ENCODE measurements around the gene MAP3K7CL. TPM values are rescaled to one million over a fixed set of nuclear protein-coding genes. Genes with fewer than 3 reads are reported as not detected.
"Not testable (repeated sequence)": the region's sequence is repeated elsewhere in the genome, so short reads cannot be mapped to it uniquely, and the experiment has no call there.

MAP3K7CL gene
- polyA plus RNA-seq, 1 donor (not counting 4 experiments of a cell fraction or from before 2014, with no cell fraction given) = 17.3 TPM

DNA sequence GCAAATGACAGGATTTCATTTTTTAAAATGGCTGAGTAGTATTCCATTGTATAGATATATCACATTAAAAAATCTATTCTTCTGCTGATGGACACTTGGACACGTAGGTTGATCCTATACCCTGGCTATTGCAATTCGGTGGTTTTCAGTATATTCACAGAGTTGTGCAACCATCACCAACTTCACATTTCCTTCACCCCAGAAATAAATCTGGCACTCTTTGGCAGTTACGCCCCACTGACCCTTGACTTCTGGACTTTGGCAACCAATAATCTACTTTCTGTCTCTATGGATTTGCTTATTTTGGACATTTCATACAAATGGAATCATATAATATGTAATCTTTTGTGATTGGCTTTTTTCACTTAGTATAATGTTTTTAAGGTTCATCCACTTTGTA is 35.9 kb downstream of the MAP3K7CL start:
- no peaks in the 10 kb centered on the region for H3K27me3 ChIP-seq (ENCODE audit: control insufficient read depth, extremely low read depth, insufficient read depth, low read length)

DNA sequence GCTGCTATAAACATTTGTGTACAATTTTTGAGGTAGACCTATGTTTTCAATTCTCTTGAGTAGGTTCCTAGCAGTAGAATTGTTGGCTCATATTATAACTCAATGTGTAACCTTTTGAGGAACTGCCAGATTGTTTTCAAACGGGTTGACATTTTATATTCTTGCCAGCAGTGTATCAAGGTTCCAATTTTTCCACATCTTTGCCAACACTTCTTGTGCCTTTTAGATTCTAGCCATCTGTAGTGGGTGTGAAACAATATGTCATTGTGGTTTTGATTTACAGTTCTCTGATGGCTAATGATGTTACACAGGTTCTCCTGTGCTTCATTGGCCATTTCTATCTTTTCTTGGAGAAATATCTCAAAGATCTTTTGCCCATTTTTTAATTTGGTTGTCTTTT is 36.4 kb downstream of the MAP3K7CL start:
- Histone ChIP-seq H3K9me1 (ENCODE audit: control insufficient read depth, extremely low read depth, insufficient read depth, low read length) (no peaks in the 10 kb centered on the region), H3K36me3 (ENCODE audit: control insufficient read depth in 2 of 2, extremely low read depth in 1 of 2, insufficient read depth in 2 of 2, low read length in 2 of 2) (no peaks in the 10 kb centered on the region), H3K9me3 (ENCODE audit: control insufficient read depth, low read depth, low read length) (no peaks in the 10 kb centered on the region), H3K79me2 (ENCODE audit: control insufficient read depth, insufficient read depth, low read length) (no peaks in the 10 kb centered on the region), H3K27ac (ENCODE audit: control insufficient read depth, insufficient read depth, low read length) (no peak overlapping the region), H3K4me3 (ENCODE audit: control insufficient read depth in 2 of 3, extremely low read depth in 1 of 3, insufficient read depth in 2 of 3, low read depth in 1 of 3, low read length in 3 of 3) (no peak overlapping the region), H3K27me3 (ENCODE audit: control insufficient read depth, extremely low read depth, insufficient read depth, low read length) (no peaks in the 10 kb centered on the region), H3K9ac (ENCODE audit: control insufficient read depth, extremely low read depth, insufficient read depth, low read length) (no peak overlapping the region), H3K4me2 (ENCODE audit: control insufficient read depth, extremely low read depth, insufficient read depth, low read depth, low read length) (no peak overlapping the region), H2AFZ (ENCODE audit: control insufficient read depth, low read length) (no peak overlapping the region), H4K20me1 (ENCODE audit: control insufficient read depth, extremely low read depth, insufficient read depth, low read length) (no peaks in the 10 kb centered on the region), H3K4me1 (ENCODE audit: control insufficient read depth, extremely low read depth, insufficient read depth, low read length) (peaks cover 35% of the 10 kb centered on the region)
- DNase-seq (ENCODE audit: low read depth, low spot score) (no peak), FAIRE-seq (peak; percentile 52)
- dilution Hi-C loops (cut with MboI; ENCODE audit: extremely low pct_ligation_motif_present, low sequenced_read_pairs) = no loop called here
- TF ChIP-seq, protein P1, sequence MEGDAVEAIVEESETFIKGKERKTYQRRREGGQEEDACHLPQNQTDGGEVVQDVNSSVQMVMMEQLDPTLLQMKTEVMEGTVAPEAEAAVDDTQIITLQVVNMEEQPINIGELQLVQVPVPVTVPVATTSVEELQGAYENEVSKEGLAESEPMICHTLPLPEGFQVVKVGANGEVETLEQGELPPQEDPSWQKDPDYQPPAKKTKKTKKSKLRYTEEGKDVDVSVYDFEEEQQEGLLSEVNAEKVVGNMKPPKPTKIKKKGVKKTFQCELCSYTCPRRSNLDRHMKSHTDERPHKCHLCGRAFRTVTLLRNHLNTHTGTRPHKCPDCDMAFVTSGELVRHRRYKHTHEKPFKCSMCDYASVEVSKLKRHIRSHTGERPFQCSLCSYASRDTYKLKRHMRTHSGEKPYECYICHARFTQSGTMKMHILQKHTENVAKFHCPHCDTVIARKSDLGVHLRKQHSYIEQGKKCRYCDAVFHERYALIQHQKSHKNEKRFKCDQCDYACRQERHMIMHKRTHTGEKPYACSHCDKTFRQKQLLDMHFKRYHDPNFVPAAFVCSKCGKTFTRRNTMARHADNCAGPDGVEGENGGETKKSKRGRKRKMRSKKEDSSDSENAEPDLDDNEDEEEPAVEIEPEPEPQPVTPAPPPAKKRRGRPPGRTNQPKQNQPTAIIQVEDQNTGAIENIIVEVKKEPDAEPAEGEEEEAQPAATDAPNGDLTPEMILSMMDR (optimal IDR thresholded peaks at IDR 0.05 in 1 of 3, IDR thresholded peaks at IDR 0.05 in 1 of 3, conservative IDR thresholded peaks at IDR 0.05 in 1 of 3; ENCODE audit: extremely low read depth in 1 of 3, insufficient read depth in 2 of 3, low read length in 3 of 3) = no peak

More for the DNA sequence above, 35.9 kb downstream of the MAP3K7CL start:
- no peak overlapping the region for H3K4me3 ChIP-seq (ENCODE audit: control insufficient read depth in 2 of 3, extremely low read depth in 1 of 3, insufficient read depth in 2 of 3, low read depth in 1 of 3, low read length in 3 of 3)
- no peak overlapping the region for H2AFZ ChIP-seq (ENCODE audit: control insufficient read depth, low read length)
- H3K79me2 ChIP-seq (ENCODE audit: control insufficient read depth, insufficient read depth, low read length) = no peaks in the 10 kb centered on the region
- no peaks in the 10 kb centered on the region for H4K20me1 ChIP-seq (ENCODE audit: control insufficient read depth, extremely low read depth, insufficient read depth, low read length)
- no peak for DNase-seq (ENCODE audit: low read depth, low spot score)
- H3K4me1 ChIP-seq (ENCODE audit: control insufficient read depth, extremely low read depth, insufficient read depth, low read length) = peaks cover 35% of the 10 kb centered on the region
- no peak overlapping the region for H3K27ac ChIP-seq (ENCODE audit: control insufficient read depth, insufficient read depth, low read length)
- no peaks in the 10 kb centered on the region for H3K9me1 ChIP-seq (ENCODE audit: control insufficient read depth, extremely low read depth, insufficient read depth, low read length)
- no peaks in the 10 kb centered on the region for H3K36me3 ChIP-seq (ENCODE audit: control insufficient read depth in 2 of 2, extremely low read depth in 1 of 2, insufficient read depth in 2 of 2, low read length in 2 of 2)
- TF ChIP-seq EZH2 (IDR thresholded peaks at IDR 0.05; ENCODE audit: low read length) = no peak
- TF ChIP-seq, protein P1 (optimal IDR thresholded peaks at IDR 0.05 in 1 of 3, IDR thresholded peaks at IDR 0.05 in 1 of 3, conservative IDR thresholded peaks at IDR 0.05 in 1 of 3; ENCODE audit: extremely low read depth in 1 of 3, insufficient read depth in 2 of 3, low read length in 3 of 3) = no peak
- no peak overlapping the region for H3K4me2 ChIP-seq (ENCODE audit: control insufficient read depth, extremely low read depth, insufficient read depth, low read depth, low read length)
- no peak overlapping the region for H3K9ac ChIP-seq (ENCODE audit: control insufficient read depth, extremely low read depth, insufficient read depth, low read length)
- no peaks in the 10 kb centered on the region for H3K9me3 ChIP-seq (ENCODE audit: control insufficient read depth, low read depth, low read length)
- dilution Hi-C loops (cut with MboI; ENCODE audit: extremely low pct_ligation_motif_present, low sequenced_read_pairs) = no loop called here
- FAIRE-seq = no peak

DNA sequence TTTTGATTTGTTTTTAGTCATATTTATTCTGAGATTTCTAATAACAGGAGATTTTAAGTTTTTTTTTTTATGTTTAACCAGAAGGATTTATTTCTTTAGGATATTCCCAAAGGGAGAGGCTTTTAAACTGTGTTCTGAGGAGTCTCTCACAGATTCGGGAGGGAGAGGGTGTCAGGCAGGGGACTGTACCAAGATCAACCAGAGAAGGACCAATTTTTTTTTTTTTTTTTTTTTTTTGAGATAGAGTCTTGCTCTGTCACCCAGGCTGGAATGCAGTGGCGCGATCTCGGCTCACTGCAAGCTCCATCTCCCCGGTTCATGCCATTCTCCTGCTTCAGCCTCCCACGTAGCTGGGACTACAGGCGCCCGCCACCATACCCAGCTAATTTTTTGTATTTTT is 37.0 kb downstream of the MAP3K7CL start:
- DNase-seq (ENCODE audit: low read depth, low spot score); H3K36me3 ChIP-seq (ENCODE audit: control insufficient read depth in 2 of 2, extremely low read depth in 1 of 2, insufficient read depth in 2 of 2, low read length in 2 of 2); H3K4me2 ChIP-seq (ENCODE audit: control insufficient read depth, extremely low read depth, insufficient read depth, low read depth, low read length); H3K9me1 ChIP-seq (ENCODE audit: control insufficient read depth, extremely low read depth, insufficient read depth, low read length); FAIRE-seq; H3K27ac ChIP-seq (ENCODE audit: control insufficient read depth, insufficient read depth, low read length); H3K9me3 ChIP-seq (ENCODE audit: control insufficient read depth, low read depth, low read length); H3K9ac ChIP-seq (ENCODE audit: control insufficient read depth, extremely low read depth, insufficient read depth, low read length); H3K27me3 ChIP-seq (ENCODE audit: control insufficient read depth, extremely low read depth, insufficient read depth, low read length); dilution Hi-C loops (cut with MboI; ENCODE audit: extremely low pct_ligation_motif_present, low sequenced_read_pairs); H2AFZ ChIP-seq (ENCODE audit: control insufficient read depth, low read length); H4K20me1 ChIP-seq (ENCODE audit: control insufficient read depth, extremely low read depth, insufficient read depth, low read length); H3K79me2 ChIP-seq (ENCODE audit: control insufficient read depth, insufficient read depth, low read length); H3K4me3 ChIP-seq (ENCODE audit: control insufficient read depth in 2 of 3, extremely low read depth in 1 of 3, insufficient read depth in 2 of 3, low read depth in 1 of 3, low read length in 3 of 3): not testable (repeated sequence)
- peaks cover 34% of the 10 kb centered on the region for H3K4me1 ChIP-seq (ENCODE audit: control insufficient read depth, extremely low read depth, insufficient read depth, low read length)

Measured in keratinocyte (primary cell).